Measurements from ENCODE around the gene TBR1.

- no peak for TF ChIP-seq POLR2A (IDR thresholded peaks at IDR 0.05; ENCODE audit: low read depth, low read length)
- TF ChIP-seq TAF1 (IDR thresholded peaks at IDR 0.05; ENCODE audit: borderline replicate concordance, low read depth, low read length), result no peak
- TF ChIP-seq POLR2AphosphoS5 (IDR thresholded peaks at IDR 0.05; ENCODE audit: low read depth, low read length), result no peak
Observed at GRCh38 chr2:161426455-161426921, 10.4 kb downstream of the TBR1 start.

Data from GM12892 (cell line).